OCI-LY7 (cell line): ENCODE results near the gene TCEA3. TPM values are rescaled to one million over a fixed set of nuclear protein-coding genes. Genes with fewer than 3 reads are reported as not detected.

Experiments
- BruUV-seq: library from RNA; stranded (reverse); fragments of 400-500 nt; replicated peaks from 2 replicates; lab custom pipeline; 2021; lab: Mats Ljungman, UMichigan
- CTCF ChIA-PET: fragments of 300-600 bp; sonication (Branson Sonifier 250); formaldehyde crosslinking; loops from one replicate; lab custom pipeline; 2022; ENCODE audit warnings: antibody characterized with exemption; ENCODE audit not compliant: unreplicated experiment; lab: Charles Lee
- POLR2A ChIA-PET: fragments of 300-600 bp; sonication (Branson Sonifier 250); formaldehyde crosslinking; loops from one replicate; lab custom pipeline; 2022; ENCODE audit warnings: antibody characterized with exemption; lab: Charles Lee
- DNase-seq: peaks from one replicate; pipeline ENCODE4 v3.0.0-alpha.2; 2015; ENCODE audit warnings: low spot score
- H2AFZ ChIP-seq: fragments of 200-600 bp; sonication (generic), shearing (Covaris generic); 2 replicates; pipeline ENCODE4 v1.6.1; 2014; ENCODE audit warnings: mild to moderate bottlenecking, antibody characterized with exemption, low read length, moderate library complexity
- H3K27ac ChIP-seq: fragments of 200-600 bp; sonication (generic); 2 replicates; pipeline ENCODE4 v1.5.1; 2014; ENCODE audit warnings: mixed run types, low read depth, mild to moderate bottlenecking, moderate library complexity, low read length, inconsistent platforms; ENCODE audit not compliant: poor library complexity, severe bottlenecking
- H3K36me3 ChIP-seq: fragments of 200-600 bp; sonication (generic); 2 replicates; pipeline ENCODE4 v1.6.1; 2014; ENCODE audit warnings: mild to moderate bottlenecking, antibody characterized with exemption, low read length, moderate library complexity, mixed read lengths; ENCODE audit not compliant: insufficient read depth
- H3K4me1 ChIP-seq: fragments of 200-600 bp; sonication (generic); 2 replicates; pipeline ENCODE4 v1.5.1; 2014; ENCODE audit warnings: mild to moderate bottlenecking, low read length; ENCODE audit not compliant: insufficient read depth, poor library complexity, severe bottlenecking
- H3K4me2 ChIP-seq: fragments of 200-600 bp; sonication (generic); 2 replicates; pipeline ENCODE4 v1.6.1; 2014; ENCODE audit warnings: mild to moderate bottlenecking, low read length
- H3K4me3 ChIP-seq: fragments of 200-600 bp; sonication (generic); 2 replicates; pipeline ENCODE4 v1.5.1; 2014; ENCODE audit warnings: mild to moderate bottlenecking, low read depth, low read length; ENCODE audit not compliant: poor library complexity, severe bottlenecking
- H3K79me2 ChIP-seq: fragments of 200-600 bp; sonication (generic); 2 replicates; pipeline ENCODE4 v1.6.1; 2016; ENCODE audit warnings: low read depth, mild to moderate bottlenecking, low read length, moderate library complexity, mixed read lengths; ENCODE audit not compliant: insufficient read depth
- H3K9me2 ChIP-seq: fragments of 200-600 bp; sonication (generic); 2 replicates; pipeline ENCODE4 v1.6.1; 2016; ENCODE audit warnings: mild to moderate bottlenecking, low read length, mixed read lengths; ENCODE audit not compliant: insufficient read depth
- H3K9me3 ChIP-seq: fragments of 200-600 bp; sonication (generic); 2 replicates; pipeline ENCODE4 v1.6.1; 2014; ENCODE audit warnings: mild to moderate bottlenecking, mixed run types, low read length, mixed read lengths
- H4K20me1 ChIP-seq: fragments of 200-600 bp; sonication (generic); 2 replicates; pipeline ENCODE4 v1.6.1; 2014; ENCODE audit warnings: mild to moderate bottlenecking, antibody characterized with exemption, low read length, moderate library complexity, mixed read lengths; ENCODE audit not compliant: insufficient read depth
- CTCF ChIP-seq: fragments of 200-600 bp; sonication (generic); conservative IDR thresholded peaks from 2 replicates; pipeline ENCODE4 v1.5.1; 2014; ENCODE audit warnings: mild to moderate bottlenecking, antibody characterized with exemption, low read length, moderate library complexity, mixed read lengths
- EZH2phosphoT487 ChIP-seq: fragments of 200-600 bp; sonication (generic); IDR thresholded peaks from 2 replicates; pipeline ENCODE4 v1.6.1; 2018; ENCODE audit warnings: low read depth, borderline replicate concordance, mild to moderate bottlenecking, mixed run types, antibody characterized with exemption, low read length, moderate library complexity, mixed read lengths
- intact Hi-C: fragments of 100-400 bp; cut with micrococcal nuclease; formaldehyde crosslinking; loops from one replicate; pipeline ENCODE4 v1.10.0; 2022; ENCODE audit not compliant: unreplicated experiment
- total RNA-seq, 2 experiments: library from RNA; depleted of rRNA in 1 of 2; stranded (reverse); fragments of >200 nt in 1 of 2; shearing (Covaris generic) in 1 of 2; gene quantifications; 2 replicates each; pipeline ENCODE4 v1.2.3, GENCODE V29; 2014 to 2022

The TCEA3 gene
- total RNA-seq, 2 experiments from 2014 or later, result not detected

DNA sequence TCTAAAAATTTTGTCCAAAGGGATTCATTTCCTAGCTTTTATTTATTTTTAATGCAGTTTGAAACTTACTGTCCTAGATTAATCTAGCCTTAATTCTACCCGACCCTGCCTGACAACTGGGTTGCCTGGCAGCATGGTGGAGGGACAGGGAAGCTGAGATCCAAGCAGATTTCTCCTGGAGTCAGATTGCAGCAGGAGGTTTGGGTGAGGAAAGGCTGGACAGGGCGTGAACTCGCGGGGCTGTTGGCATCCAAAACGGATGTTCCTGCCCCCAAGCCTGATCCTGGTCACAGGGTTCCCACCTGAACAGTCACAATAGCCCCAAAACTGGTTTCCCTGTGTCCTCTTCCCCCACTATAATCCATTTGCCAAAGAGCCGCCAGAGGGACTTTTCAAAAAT lies 23.2 kb downstream of the TCEA3 start:
- POLR2A ChIA-PET, result no interaction called here
- intact Hi-C loops, result loop anchor here (5.0 to 10.0 kb wide), 2 partner anchors 67 to 109 kb away; no protein-coding TSS in a partner anchor
- no TSS peak for BruUV-seq
- CTCF ChIA-PET, result no interaction called here
- Histone ChIP-seq H3K4me3 (no peak overlapping the region), H3K27ac (no peak overlapping the region), H3K4me2 (no peak overlapping the region), H3K9me3 (no peaks in the 10 kb centered on the region), H3K9me2 (no peaks in the 10 kb centered on the region), H3K36me3 (no peaks in the 10 kb centered on the region), H3K4me1 (peaks cover 5% of the 10 kb centered on the region), H2AFZ (no peak overlapping the region), H3K79me2 (no peaks in the 10 kb centered on the region), H4K20me1 (no peaks in the 10 kb centered on the region)
- DNase-seq, result no peak
- TF ChIP-seq EZH2phosphoT487, result no peak
- no peak for TF ChIP-seq CTCF

- ChIA-PET CTCF (no interaction called here), POLR2A (interaction anchor here (0.6 kb wide), 1 partner anchor 137 kb away, joined by 3 read pairs; no protein-coding TSS in a partner anchor)
- H3K36me3 ChIP-seq, result no peaks in the 10 kb centered on the region
- no peak overlapping the region for H3K4me3 ChIP-seq
- no TSS peak for BruUV-seq
- no peak overlapping the region for H3K27ac ChIP-seq
- no peaks in the 10 kb centered on the region for H3K79me2 ChIP-seq
- H3K4me2 ChIP-seq, result no peak overlapping the region
- H3K4me1 ChIP-seq, result peaks cover 5% of the 10 kb centered on the region
- intact Hi-C loops, result loop anchor here (5.0 to 10.0 kb wide), 2 partner anchors 66 to 108 kb away; no protein-coding TSS in a partner anchor
- no peaks in the 10 kb centered on the region for H3K9me3 ChIP-seq
- H3K9me2 ChIP-seq, result no peaks in the 10 kb centered on the region
- H4K20me1 ChIP-seq, result no peaks in the 10 kb centered on the region
- TF ChIP-seq EZH2phosphoT487, result no peak
- TF ChIP-seq CTCF, result no peak
- no peak overlapping the region for H2AFZ ChIP-seq
- DNase-seq, result no peak
Observed at GRCh38 chr1:23400324-23401114, 24.0 kb downstream of the TCEA3 start.

- H4K20me1 ChIP-seq, result no peaks in the 10 kb centered on the region
- H2AFZ ChIP-seq, result no peak overlapping the region
- no peaks in the 10 kb centered on the region for H3K36me3 ChIP-seq
- no peak overlapping the region for H3K27ac ChIP-seq
- intact Hi-C loops, result no loop called here
- H3K9me3 ChIP-seq, result no peaks in the 10 kb centered on the region
- H3K79me2 ChIP-seq, result no peaks in the 10 kb centered on the region
- H3K4me2 ChIP-seq, result no peak overlapping the region
- TF ChIP-seq CTCF (no peak), EZH2phosphoT487 (no peak)
- H3K4me3 ChIP-seq, result no peak overlapping the region
- no peaks in the 10 kb centered on the region for H3K9me2 ChIP-seq
- DNase-seq, result no peak
- POLR2A ChIA-PET, result no interaction called here
- CTCF ChIA-PET, result no interaction called here
- H3K4me1 ChIP-seq, result peaks cover 3% of the 10 kb centered on the region
- no TSS peak for BruUV-seq
Observed at GRCh38 chr1:23399229-23399628, 25.3 kb downstream of the TCEA3 start.
